ENCODE results near the gene CAPN2. TPM values are rescaled to one million over a fixed set of nuclear protein-coding genes. Genes with fewer than 3 reads are reported as not detected.

Gene CAPN2
- total RNA-seq, 1 donor from 2014 or later: 391 TPM

- H3K27me3 Mint-ChIP-seq (ENCODE audit: low read depth, unreplicated experiment): no peaks in the 10 kb centered on the region
- H3K4me3 Mint-ChIP-seq (ENCODE audit: unreplicated experiment): no peak overlapping the region
- Histone ChIP-seq H3K9me3 (ENCODE audit: insufficient read depth, low read depth, low read length) (no peaks in the 10 kb centered on the region), H3K4me1 (ENCODE audit: insufficient read depth, low read length) (peaks cover 7% of the 10 kb centered on the region), H4K20me1 (ENCODE audit: insufficient read depth, low read length) (peaks cover 81% of the 10 kb centered on the region), H3K27ac (ENCODE audit: low read depth, low read length) (no peak overlapping the region), H3K4me2 (ENCODE audit: low read length) (no peak overlapping the region), H3K9ac (ENCODE audit: low read length) (no peak overlapping the region), H2AFZ (ENCODE audit: low read depth, low read length) (no peak overlapping the region), H3K27me3 (ENCODE audit: insufficient read depth, low read length) (no peaks in the 10 kb centered on the region), H3K36me3 (ENCODE audit: insufficient read depth, low read length) (peaks cover 6% of the 10 kb centered on the region), H3K4me3 (ENCODE audit: insufficient read depth, low read depth, low read length) (no peak overlapping the region), H3K79me2 (ENCODE audit: insufficient read depth, low read length) (peaks cover 97% of the 10 kb centered on the region)
- H3K9me3 Mint-ChIP-seq (ENCODE audit: unreplicated experiment): no peaks in the 10 kb centered on the region
- H3K4me1 Mint-ChIP-seq (ENCODE audit: low read depth, unreplicated experiment): peaks cover 31% of the 10 kb centered on the region
- H3K36me3 Mint-ChIP-seq (ENCODE audit: low read depth, unreplicated experiment): peaks cover 3% of the 10 kb centered on the region
- TF ChIP-seq CTCF (IDR thresholded peaks at IDR 0.05; ENCODE audit: insufficient read depth, low read depth, low read length): no peak
- TF ChIP-seq EZH2 (IDR thresholded peaks at IDR 0.05; ENCODE audit: insufficient read depth, low read length): no peak
- H3K27ac Mint-ChIP-seq (ENCODE audit: unreplicated experiment): no peak overlapping the region
- DNase-seq (ENCODE audit: low read depth) (no peak), FAIRE-seq (no peak)
These were observed 112.4 kb downstream of the CAPN2 start for GRCh38 chr1:223824712-223825111.

Other genes starting within 250 kb of the CAPN2 start
- gene CAPN8, start 46.8 kb upstream of the CAPN2 start, total RNA-seq: not detected in 2 replicates
- gene TP53BP2, start 133.4 kb downstream of the CAPN2 start, total RNA-seq: 42.3 and 46.6 TPM in 2 replicates

All from astrocyte (in vitro differentiated cells and primary cell).